Keratinocyte (primary cell): ENCODE results near the gene CAT.
"Not testable (repeated sequence)": the region's sequence is repeated elsewhere in the genome, so short reads cannot be mapped to it uniquely, and the experiment has no call there.

Experiments
- CTCF ChIP-seq, 3 experiments: IDR thresholded peaks in 1 of 3; conservative IDR thresholded peaks in 1 of 3; optimal IDR thresholded peaks in 1 of 3; 2 replicates in 2 of 3; 3 replicates in 1 of 3; pipeline versions ENCODE3 to v1.5.1; 2011; ENCODE audit warnings: low read length in 3 of 3, mild to moderate bottlenecking in 3 of 3, moderate library complexity in 2 of 3, control low read depth in 1 of 3, inconsistent platforms in 1 of 3; ENCODE audit not compliant: insufficient read depth in 2 of 3; ENCODE audit errors: extremely low read depth in 1 of 3
- EZH2 ChIP-seq: IDR thresholded peaks from one replicate; pipeline ENCODE4 v1.6.1; 2012; ENCODE audit warnings: inconsistent platforms, mild to moderate bottlenecking, low read length, moderate library complexity

GRCh38 chr11:34424826-34425225, 13.9 kb upstream of the CAT start:
- not testable (repeated sequence) for TF ChIP-seq CTCF (optimal IDR thresholded peaks at IDR 0.05 in 1 of 3, IDR thresholded peaks at IDR 0.05 in 1 of 3, conservative IDR thresholded peaks at IDR 0.05 in 1 of 3; ENCODE audit: extremely low read depth in 1 of 3, insufficient read depth in 2 of 3, low read length in 3 of 3); EZH2
